ENCODE results near the gene C2CD5. TPM values are rescaled to one million over a fixed set of nuclear protein-coding genes. Genes with fewer than 3 reads are reported as not detected.

The C2CD5 gene, protein sequence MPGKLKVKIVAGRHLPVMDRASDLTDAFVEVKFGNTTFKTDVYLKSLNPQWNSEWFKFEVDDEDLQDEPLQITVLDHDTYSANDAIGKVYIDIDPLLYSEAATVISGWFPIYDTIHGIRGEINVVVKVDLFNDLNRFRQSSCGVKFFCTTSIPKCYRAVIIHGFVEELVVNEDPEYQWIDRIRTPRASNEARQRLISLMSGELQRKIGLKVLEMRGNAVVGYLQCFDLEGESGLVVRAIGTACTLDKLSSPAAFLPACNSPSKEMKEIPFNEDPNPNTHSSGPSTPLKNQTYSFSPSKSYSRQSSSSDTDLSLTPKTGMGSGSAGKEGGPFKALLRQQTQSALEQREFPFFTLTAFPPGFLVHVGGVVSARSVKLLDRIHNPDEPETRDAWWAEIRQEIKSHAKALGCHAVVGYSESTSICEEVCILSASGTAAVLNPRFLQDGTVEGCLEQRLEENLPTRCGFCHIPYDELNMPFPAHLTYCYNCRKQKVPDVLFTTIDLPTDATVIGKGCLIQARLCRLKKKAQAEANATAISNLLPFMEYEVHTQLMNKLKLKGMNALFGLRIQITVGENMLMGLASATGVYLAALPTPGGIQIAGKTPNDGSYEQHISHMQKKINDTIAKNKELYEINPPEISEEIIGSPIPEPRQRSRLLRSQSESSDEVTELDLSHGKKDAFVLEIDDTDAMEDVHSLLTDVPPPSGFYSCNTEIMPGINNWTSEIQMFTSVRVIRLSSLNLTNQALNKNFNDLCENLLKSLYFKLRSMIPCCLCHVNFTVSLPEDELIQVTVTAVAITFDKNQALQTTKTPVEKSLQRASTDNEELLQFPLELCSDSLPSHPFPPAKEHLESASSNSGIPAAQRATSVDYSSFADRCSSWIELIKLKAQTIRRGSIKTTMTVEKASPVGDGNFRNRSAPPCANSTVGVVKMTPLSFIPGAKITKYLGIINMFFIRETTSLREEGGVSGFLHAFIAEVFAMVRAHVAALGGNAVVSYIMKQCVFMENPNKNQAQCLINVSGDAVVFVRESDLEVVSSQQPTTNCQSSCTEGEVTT
- total RNA-seq = 10 to 100 TPM; 10.9 to 15.1 TPM

DNA sequence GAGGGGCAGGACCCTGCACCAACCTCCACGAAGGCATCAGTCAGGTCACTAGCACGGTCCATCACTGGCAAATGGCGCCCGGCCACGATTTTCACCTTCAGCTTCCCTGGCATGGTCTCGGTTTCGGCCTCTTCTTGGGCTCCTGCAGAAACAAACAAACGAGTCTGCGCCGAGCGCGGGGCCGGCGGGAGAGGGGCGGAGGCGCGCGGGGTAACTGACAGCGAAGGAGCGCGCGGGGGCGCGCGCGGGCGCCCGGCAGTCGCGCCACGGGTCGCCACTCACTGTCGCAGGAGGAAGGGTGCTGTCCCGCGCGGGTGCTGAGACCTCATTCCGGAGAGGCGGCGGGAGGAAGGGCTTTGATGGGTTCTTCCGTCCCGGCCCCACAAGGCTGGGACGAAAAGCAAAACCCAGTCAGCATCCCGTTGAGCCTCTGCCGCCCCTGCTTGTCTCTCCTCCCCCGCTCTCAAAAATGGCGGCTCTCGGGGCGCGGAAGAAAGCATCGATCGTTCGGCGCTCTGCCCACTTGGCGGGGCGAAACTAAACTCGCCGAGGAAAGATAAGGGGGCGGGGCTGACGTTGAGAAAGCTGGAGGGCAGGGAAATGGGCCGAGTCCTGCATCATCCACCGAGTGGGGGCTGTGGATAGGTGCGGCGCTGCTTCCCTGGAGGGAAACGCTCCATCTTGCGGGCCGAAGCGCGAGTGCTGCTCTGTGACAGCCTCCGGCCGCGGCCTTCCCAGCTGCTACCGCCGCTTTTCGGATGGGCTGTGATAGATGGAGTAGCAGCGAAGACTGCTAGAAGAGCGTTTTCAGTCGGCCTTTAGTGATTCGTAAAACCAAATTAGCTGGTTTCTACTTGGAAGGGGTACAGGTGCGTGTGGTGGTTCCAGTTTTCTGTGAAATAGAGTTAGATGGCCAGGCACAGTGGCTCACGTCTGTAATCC, at the start of gene C2CD5:
Gene C2CD5 (minus strand): TSS at position 505 of the 942 bp plus-strand sequence. CDS start 392 bp downstream, at position 113.
- H3K4me3 ChIP-seq = peak within 1 kb of the TSS; percentile 79 to 85
- DNase-seq (ENCODE audit: low spot score) = peak; percentile 96
- H3K36me3 ChIP-seq = no peaks in the 10 kb centered on the region
- no peaks in the 10 kb centered on the region for H3K27me3 ChIP-seq
- TF ChIP-seq, protein P1, sequence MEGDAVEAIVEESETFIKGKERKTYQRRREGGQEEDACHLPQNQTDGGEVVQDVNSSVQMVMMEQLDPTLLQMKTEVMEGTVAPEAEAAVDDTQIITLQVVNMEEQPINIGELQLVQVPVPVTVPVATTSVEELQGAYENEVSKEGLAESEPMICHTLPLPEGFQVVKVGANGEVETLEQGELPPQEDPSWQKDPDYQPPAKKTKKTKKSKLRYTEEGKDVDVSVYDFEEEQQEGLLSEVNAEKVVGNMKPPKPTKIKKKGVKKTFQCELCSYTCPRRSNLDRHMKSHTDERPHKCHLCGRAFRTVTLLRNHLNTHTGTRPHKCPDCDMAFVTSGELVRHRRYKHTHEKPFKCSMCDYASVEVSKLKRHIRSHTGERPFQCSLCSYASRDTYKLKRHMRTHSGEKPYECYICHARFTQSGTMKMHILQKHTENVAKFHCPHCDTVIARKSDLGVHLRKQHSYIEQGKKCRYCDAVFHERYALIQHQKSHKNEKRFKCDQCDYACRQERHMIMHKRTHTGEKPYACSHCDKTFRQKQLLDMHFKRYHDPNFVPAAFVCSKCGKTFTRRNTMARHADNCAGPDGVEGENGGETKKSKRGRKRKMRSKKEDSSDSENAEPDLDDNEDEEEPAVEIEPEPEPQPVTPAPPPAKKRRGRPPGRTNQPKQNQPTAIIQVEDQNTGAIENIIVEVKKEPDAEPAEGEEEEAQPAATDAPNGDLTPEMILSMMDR (IDR thresholded peaks at IDR 0.05) = peak in 1 of 2 donors; percentile 40
- H3K4me1 ChIP-seq = peaks cover 0 to 21% of the 10 kb centered on the region in 2 donors
- H3K9me3 ChIP-seq = no peaks in the 10 kb centered on the region
- H3K27ac ChIP-seq = peak within 1 kb of the TSS; percentile 91 to 94

DNA sequence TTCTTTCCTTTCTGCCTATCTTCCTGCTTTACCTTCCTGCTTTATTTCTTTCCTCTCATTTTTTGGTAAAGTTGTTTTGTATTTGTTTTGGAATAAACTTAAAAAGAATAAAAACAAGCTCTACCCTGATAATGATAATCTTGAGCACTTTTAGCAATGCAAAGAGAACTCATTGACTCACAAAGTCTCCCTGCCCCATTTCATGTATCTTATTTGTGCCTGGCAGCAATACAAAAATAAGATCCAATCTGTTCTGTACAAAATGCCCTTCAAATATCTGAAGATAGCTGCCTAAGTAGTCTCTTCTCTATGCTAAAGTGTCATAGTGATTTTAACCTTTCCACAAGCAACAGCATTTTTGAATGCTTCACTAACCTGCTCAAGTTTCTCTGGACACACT, 49.5 kb upstream of the C2CD5 start:
- no peak overlapping the region for H3K27ac ChIP-seq
- H3K4me1 ChIP-seq = no peaks in the 10 kb centered on the region
- TF ChIP-seq, protein P1 (IDR thresholded peaks at IDR 0.05) = no peak
- no peaks in the 10 kb centered on the region for H3K36me3 ChIP-seq
- DNase-seq (ENCODE audit: low spot score) = no peak
- H3K27me3 ChIP-seq = no peaks in the 10 kb centered on the region
- H3K4me3 ChIP-seq = no peak overlapping the region
- no peaks in the 10 kb centered on the region for H3K9me3 ChIP-seq

DNA sequence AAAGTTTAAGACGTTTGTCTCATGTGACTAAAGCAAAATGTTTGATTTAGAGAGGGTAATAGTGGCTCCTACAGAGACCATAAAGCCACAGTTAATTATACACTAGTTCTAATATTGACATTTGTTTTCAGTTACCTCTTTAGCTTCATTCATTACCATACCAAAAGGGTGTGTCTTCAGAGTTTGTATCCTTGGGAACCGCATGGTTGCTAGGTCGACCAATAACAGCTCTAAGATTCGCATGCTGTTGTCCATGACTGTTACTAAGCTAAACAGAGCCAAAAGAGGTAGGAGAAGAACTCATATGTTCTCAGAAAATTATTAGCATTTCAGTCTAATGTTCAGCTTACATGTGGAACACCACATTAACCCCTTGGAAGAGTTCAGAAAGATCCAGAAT, 44.5 kb upstream of the C2CD5 start:
- TF ChIP-seq, protein P1 (IDR thresholded peaks at IDR 0.05) = no peak
- DNase-seq (ENCODE audit: low spot score) = no peak
- Histone ChIP-seq H3K4me3 (no peak overlapping the region), H3K36me3 (no peaks in the 10 kb centered on the region), H3K9me3 (no peaks in the 10 kb centered on the region), H3K4me1 (no peaks in the 10 kb centered on the region), H3K27ac (no peak overlapping the region), H3K27me3 (no peaks in the 10 kb centered on the region)

DNA sequence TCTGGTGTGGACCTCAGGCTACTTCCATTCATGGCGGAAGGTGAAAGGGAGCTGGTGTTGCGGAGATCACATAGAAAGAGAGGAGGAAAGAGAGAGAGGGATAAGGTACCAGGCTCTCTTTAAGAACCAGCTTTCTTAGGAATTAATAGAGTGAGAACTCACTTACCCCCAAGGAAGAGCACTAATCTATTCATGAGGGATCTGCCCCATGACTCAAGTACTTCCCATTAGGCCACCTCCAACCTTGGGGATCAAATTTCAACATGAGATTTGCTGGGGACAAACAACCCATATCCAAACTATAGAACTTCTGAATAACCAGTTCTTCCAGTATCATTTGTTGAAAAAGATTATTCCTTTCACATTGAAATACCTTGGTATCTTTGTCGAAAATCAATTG, 34.0 kb upstream of the C2CD5 start:
- DNase-seq (ENCODE audit: low spot score) = no peak
- TF ChIP-seq, protein P1 (IDR thresholded peaks at IDR 0.05) = no peak
- Histone ChIP-seq H3K4me3 (no peak overlapping the region), H3K4me1 (no peaks in the 10 kb centered on the region), H3K9me3 (no peaks in the 10 kb centered on the region), H3K36me3 (no peaks in the 10 kb centered on the region), H3K27me3 (no peaks in the 10 kb centered on the region), H3K27ac (no peak overlapping the region)

DNA sequence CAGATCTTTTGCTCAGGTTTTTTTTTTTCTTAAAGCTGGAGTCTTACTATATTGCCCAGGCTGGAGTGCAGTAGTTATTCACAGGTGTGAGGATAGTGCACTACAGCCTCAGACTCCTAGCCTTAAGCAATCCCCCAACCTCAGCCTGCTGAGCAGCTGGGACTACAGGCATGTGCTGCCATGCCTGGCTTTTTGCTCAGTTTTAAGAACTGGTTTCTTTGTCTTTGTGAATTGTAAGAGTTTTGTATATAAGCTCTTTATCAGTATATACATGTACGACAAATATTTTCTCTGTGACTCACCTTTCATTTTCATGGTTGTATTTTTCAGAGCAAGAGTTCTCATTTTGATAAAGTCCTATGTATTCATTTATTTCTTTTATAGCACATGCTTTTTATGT, 33.3 kb upstream of the C2CD5 start:
- Histone ChIP-seq H3K27me3 (no peaks in the 10 kb centered on the region), H3K36me3 (no peaks in the 10 kb centered on the region), H3K4me1 (no peaks in the 10 kb centered on the region), H3K9me3 (no peaks in the 10 kb centered on the region), H3K4me3 (no peak overlapping the region), H3K27ac (no peak overlapping the region)
- DNase-seq (ENCODE audit: low spot score) = no peak
- TF ChIP-seq, protein P1 (IDR thresholded peaks at IDR 0.05) = no peak
